H4 (cell line): Measurements from ENCODE around the gene ZNF394. TPM values are rescaled to one million over a fixed set of nuclear protein-coding genes. Genes with fewer than 3 reads are reported as not detected.
"Not testable (repeated sequence)": the region's sequence is repeated elsewhere in the genome, so short reads cannot be mapped to it uniquely, and the experiment has no call there.

Source experiments
- DNase-seq: peaks from one replicate; pipeline ENCODE4 v3.0.0-alpha.2; 2015; ENCODE audit warnings: low spot score
- total RNA-seq: library from RNA; depleted of rRNA; stranded (reverse); fragments of >200 nt; shearing (Covaris generic); gene quantifications from 2 replicates; pipeline ENCODE4 v1.2.3, GENCODE V29; 2014; rRNA removed

Gene ZNF394
- total RNA-seq = 17.0 and 20.8 TPM in 2 replicates

DNA sequence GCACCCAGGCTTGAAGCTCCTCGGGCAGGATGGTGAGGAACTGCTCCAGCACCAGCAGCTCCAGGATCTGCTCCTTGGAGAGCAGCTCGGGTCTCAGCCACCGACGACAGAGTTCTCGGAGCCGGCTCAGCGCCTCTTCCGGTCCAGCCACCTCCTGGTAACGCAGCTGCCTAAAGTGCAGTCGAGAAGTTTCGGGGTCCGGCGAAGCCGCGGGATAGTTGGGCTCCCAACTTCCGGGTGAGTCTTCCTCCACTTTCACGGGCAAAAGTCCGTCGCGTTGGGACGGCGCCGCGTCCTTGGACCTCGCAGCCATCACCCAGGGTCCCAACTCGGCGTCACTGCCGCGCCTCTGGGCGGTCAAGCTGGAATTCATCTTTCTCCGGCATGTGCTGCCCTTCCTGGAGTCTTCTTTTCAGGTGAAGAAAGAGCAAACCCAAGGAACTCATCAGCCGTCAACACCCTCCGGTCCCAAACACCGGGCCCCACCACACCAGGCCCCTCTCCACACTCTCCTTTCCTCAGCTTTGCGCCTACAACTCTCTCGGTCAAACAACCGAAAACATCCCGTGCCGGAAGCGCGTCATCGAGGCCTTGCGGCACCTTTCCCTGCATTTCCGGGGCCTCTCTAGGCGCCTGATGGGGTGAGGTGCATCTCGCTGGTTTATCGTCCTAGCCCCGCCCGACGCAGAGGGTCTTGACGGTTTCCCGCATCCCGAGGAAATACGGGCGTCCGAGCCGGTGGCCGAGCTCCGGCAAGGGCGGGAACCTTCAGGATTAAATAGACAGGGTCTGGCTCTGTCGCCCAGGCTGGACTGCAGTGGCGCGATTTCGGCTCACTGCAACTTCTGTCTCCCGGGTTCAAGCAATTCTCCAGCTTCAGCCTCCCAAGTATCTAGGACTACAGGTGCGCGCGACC lies at the start of gene ZNF394:
TSS of gene ZNF394 (minus strand) at position 561 of the 916 bp plus-strand sequence. CDS start at position 373, 188 bp downstream.
- DNase-seq = peak; percentile 91

DNA sequence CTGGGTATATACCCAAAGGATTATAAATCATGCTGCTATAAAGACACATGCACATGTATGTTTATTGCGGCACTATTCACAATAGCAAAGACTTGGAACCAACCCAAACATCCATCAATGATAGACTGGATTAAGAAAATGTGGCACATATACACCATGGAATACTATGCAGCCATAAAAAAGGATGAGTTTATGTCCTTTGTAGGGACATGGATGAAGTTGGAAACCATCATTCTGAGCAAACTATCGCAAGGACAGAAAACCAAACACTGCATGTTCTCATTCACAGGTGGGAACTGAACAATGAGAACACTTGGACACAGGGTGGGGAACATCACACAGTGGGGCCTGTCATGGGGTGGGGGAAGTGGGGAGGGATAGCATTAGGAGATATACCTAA lies 49.5 kb upstream of the ZNF394 start:
- not testable (repeated sequence) for DNase-seq

DNA sequence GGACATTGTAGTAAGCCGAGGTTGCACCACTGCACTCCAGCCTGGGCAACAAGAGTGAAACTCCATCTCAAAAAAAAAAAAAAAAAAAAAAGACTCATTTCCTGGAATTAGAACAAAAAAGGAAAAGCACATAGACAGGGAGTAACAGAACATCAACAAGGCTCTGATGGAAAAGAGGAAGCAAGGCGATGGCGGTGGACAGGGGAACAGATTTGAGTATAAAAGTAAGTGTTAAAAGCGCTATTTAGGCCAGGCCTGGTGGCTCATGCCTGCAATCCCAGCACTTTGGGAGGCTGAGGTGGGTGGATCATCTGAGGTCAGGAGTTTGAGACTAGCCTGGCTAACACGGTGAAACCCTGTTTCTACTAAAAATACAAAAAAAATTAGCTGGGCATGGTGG lies 45.2 kb upstream of the ZNF394 start:
- DNase-seq = not testable (repeated sequence)

- DNase-seq = no peak
Observed at GRCh38 chr7:99543916-99544315, 43.8 kb upstream of the ZNF394 start.

DNA sequence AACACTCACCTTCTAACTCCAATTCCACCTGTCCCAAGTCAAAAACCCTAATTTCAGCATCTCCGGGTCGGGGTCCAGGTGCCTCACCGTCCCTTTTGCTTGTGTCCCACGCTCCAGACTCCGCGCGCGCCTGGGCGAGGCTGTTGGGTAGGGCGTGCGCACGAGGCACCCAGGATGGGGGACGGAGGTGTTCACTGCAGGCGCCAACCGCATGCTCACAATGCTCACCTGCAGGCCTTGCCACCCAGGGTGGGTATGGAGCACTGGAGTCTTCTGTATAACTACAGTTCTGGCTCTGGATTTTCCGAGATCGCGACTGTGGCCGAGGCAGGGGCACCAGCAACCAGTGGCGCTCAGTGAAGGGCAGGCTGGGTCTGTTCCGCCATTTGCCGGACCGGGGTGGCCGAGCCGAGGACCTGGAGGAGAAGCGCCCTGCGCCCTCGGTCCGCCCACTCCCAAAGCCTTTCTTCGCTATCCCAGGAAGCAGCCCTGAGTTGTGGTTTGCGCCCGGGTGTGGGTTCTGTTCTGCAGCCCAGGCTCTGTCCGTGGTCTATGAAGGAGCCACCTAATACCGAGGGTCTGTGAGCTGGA lies 43.1 kb upstream of the ZNF394 start:
- DNase-seq = no peak

DNA sequence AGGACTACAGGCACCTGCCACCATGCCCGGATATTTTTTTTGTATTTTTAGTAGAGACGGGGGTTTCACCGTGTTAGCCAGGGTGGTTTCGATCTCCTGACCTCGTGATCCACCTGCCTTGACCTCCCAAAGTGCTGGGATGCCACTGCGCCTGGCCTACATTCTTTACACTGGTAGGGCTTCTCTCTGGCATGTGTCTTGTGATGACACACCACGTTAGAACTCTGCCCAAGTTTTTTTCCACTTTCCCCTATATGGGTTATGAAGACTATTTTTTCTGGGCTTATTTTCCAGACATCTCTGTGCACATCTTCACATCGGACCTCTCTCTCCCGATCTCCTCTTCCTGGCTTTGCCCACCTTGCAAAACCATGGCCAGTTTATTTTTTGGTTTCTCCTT lies 41.1 kb upstream of the ZNF394 start:
- no peak for DNase-seq

- no peak for DNase-seq
Observed at GRCh38 chr7:99540542-99540941, 40.5 kb upstream of the ZNF394 start.

- no peak for DNase-seq
Observed at GRCh38 chr7:99539213-99539811, 39.2 kb upstream of the ZNF394 start.

- DNase-seq = no peak
Observed at GRCh38 chr7:99535667-99536066, 35.6 kb upstream of the ZNF394 start.

GRCh38 chr7:99531354-99531765 lies 31.3 kb upstream of the ZNF394 start:
- no peak for DNase-seq

DNA sequence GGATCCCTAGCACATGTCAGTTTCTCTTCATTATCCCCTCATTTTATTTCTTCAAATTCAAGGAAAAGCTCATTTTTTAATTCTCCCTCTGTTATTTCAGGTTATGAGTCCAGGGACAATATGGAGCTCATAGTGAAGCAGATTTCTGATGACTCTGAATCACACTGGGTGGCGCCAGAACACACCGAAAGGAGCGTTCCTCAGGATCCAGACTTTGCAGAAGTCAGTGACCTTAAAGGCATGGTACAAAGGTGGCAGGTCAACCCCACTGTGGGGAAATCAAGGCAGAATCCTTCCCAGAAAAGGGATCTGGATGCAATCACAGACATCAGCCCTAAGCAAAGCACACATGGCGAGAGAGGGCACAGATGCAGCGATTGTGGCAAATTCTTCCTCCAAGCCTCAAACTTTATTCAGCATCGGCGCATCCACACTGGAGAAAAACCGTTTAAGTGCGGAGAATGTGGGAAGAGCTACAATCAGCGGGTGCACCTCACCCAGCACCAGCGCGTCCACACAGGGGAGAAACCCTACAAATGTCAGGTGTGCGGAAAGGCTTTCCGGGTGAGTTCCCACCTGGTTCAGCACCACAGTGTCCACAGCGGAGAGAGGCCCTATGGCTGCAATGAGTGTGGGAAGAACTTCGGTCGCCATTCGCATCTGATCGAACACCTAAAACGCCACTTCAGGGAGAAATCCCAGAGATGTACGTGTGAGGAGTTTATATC lies 25.8 kb upstream of the ZNF394 start:
- DNase-seq = no peak

DNA sequence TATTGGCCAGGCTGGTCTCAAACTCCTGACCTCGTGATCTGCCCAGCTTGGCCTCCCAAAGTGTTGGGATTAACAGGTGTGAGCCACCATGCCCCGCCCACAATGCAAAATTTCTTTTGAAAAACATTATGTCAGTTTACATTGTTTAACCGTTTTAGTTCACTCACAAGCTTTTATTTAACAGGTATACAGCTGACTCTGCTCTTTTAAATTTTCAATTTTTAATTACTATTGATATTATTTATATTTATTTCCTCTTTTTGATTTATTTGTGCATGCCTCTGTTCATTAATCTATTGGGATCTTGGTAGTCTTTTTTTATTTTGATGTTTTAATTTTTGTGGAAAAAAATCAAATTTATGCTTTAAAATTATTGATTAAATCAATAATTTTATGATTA lies 21.3 kb upstream of the ZNF394 start:
- DNase-seq = no peak

- DNase-seq = no peak
Observed at GRCh38 chr7:99514050-99514449, 14.0 kb upstream of the ZNF394 start.

DNA sequence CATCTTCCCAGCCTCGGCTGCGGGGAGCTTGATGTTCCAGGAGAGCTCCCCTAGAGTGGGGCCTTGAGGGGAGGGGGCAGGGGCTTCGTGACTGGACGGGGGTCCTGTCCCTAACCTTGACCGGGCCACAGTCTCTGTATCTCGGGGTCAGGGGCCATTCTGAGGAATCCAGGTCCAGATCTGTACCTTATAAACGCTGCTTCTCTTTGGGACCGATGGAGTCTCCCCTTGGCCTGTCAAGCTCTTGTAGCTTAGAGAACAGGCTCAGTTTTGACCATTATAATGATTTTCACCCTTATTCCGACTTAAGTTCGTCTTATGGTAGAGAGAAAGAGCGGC lies 5.2 kb upstream of the ZNF394 start:
- no peak for DNase-seq

DNA sequence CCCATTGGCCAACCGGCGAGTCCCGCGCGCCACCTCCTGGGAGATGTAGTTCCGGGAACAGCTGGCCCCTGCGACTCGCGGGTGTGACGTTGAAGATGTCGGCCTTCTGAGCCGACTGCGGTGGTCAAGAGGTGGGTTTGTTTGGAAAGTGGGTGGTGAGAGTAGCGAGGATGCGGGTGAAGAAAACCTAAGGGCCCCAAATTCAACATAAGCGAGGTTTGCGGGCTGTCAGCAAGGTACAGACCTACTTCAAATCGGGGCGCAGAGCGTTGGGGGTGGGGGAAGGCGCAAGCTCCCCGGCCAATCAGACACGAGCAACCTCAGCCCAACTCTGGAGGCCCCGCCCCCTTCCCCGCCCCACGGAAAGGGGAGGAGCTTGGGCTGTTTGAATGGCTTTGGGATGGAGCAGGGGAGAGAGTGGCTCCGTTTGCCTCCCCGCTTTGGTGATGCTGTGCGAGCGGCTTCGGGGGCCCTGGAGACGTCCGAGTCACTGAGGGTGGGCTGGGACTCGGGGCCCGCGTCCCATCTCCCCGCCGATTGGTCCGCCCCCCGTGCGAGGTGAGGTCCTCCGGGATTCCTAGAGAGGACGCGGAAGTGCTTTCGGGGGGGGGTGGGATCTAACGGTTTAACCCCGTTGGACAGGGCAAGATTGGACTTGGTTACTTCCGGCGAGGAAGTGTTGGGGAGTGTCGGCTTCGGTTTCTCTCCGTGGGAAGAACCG lies 4.7 kb upstream of the ZNF394 start, which contains the start of gene ZKSCAN5:
TSS of gene ZKSCAN5 (plus strand) at position 60 of the 721 bp plus-strand sequence. CDS start 1,383 bp downstream, outside the sequence.
- peak; percentile 97 for DNase-seq

DNA sequence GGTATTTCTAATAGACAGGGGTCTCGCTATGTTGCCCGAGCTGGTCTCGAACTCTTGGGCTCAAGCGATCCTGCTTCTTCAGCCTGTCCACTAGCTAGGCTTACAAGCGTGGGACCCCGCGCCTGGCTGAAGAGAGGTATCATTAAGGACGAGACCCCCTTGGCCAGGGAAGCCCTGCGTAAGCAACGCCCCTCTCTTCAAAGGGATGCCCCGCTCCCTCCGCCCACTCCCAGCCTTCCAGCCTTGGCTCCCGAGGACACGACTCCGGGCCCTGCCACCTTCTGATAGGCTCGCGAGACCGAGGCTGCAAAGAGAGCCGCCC lies 4.2 kb upstream of the ZNF394 start:
- DNase-seq = no peak

DNA sequence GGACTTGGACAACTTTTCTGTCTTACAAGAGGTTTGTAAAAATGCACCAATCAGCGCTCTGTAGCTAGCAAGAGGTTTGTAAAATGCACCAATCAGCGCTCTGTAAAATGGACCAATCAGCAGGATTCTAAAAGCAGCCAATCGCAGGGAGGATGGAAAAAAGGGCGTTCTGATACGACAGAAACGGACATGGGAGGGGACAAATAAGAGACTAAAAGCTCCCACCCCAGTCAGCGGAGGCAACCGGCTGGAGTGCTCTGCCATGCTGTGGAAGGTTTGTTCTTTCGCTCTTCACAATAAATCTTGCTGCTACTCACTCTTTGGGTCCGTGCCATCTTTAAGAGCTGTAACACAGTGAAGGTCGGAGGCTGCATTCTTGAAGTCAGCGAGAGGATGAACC lies 1.2 kb upstream of the ZNF394 start:
- not testable (repeated sequence) for DNase-seq

DNA sequence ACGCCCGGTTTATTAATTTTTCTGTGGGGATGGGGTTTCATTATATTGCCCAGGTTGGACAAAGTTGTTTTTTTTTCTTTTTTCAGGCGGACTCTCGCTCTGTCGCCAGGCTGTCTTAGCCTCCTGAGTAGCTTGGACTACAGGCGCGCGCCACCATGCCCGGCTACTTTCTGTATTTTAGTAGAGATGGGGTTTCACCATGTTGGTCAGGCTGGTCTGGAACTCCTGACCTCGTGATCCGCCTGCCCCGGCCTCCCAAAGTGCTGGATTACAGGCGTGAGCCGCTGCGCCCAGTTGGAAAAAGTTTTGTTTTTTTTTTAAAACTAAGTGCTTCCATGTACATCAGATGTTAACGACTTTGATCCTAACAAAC lies 542 bp upstream of the ZNF394 start:
- DNase-seq = no peak

GRCh38 chr7:99499371-99499720 lies 735 bp downstream of the ZNF394 start:
- DNase-seq = no peak

DNA sequence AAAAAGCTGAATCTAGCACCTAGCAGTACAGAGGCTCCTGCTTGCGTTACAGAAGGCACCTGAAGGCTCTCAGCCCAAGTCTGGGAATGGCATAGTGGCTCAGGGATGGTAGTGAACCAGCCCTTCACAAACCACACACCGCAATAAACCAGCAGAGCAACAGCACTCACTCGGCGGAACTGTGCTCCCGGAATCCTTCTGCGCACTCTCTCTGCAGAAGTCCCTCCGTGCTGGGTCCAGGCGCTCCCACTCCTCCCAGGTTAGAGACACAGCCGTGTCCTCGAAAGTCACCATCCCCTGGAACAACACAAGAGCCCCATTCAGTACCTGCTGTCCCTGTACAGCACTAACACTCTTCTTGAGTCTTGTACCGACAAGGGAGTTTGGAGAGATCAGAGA lies 1.5 kb downstream of the ZNF394 start:
- DNase-seq = no peak

DNA sequence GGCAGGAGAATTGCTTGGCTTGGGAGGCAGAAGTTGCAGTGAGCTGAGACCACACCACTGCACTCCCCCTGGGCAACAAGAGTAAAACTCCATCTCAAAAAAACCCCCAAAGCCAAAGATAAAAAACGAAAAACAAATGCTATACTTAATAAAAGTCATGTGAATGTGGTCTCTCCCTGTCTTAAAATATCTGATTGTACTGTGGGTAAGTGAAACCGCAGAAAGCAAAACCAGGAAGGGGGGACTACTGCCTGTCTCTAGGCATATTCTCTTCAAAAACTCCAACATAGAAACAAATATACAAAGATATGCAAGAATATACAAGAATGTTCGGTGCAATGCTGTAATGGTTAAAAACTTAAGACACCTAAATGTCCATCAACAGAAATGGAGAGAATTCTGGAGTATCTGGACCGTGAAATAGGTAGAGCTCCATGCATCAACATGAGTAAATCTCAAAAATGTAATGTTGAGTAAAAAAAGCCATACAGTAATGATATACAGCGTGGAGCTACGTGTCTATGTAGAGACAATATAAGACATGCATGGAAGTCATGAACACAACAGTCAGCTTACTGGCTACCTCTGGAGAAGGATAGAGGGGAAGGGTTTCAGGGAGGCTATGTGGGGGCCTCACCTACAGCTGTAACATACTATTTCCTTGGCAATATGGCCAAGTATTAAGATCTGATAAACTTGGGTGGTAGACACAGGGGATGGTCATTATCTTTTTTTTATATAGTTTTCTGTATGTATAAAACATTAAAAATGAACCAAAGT lies 2.1 kb downstream of the ZNF394 start:
- no peak for DNase-seq
